GM12875 (cell line): Measurements from ENCODE around the gene CD38.
"Not testable (repeated sequence)": the region's sequence is repeated elsewhere in the genome, so short reads cannot be mapped to it uniquely, and the experiment has no call there.

Source experiments
- H3K4me3 ChIP-seq: one replicate; pipeline ENCODE4 v1.5.1; 2011; ENCODE audit warnings: low read depth, low read length, control low read depth
- TF ChIP-seq, protein P1 (sequence below): IDR thresholded peaks from 2 replicates; pipeline ENCODE4 v1.5.1; 2011; ENCODE audit warnings: low read depth, mild to moderate bottlenecking, control low read depth, inconsistent platforms, low read length, moderate library complexity, borderline replicate concordance; ENCODE audit not compliant: insufficient read depth

The CD38 gene

GRCh38 chr4:15778289-15779241 lies at the start of gene CD38:
Gene CD38 (plus strand): TSS chr4:15778328. CDS start chr4:15778415, 87 bp downstream.
- TF ChIP-seq, protein P1, sequence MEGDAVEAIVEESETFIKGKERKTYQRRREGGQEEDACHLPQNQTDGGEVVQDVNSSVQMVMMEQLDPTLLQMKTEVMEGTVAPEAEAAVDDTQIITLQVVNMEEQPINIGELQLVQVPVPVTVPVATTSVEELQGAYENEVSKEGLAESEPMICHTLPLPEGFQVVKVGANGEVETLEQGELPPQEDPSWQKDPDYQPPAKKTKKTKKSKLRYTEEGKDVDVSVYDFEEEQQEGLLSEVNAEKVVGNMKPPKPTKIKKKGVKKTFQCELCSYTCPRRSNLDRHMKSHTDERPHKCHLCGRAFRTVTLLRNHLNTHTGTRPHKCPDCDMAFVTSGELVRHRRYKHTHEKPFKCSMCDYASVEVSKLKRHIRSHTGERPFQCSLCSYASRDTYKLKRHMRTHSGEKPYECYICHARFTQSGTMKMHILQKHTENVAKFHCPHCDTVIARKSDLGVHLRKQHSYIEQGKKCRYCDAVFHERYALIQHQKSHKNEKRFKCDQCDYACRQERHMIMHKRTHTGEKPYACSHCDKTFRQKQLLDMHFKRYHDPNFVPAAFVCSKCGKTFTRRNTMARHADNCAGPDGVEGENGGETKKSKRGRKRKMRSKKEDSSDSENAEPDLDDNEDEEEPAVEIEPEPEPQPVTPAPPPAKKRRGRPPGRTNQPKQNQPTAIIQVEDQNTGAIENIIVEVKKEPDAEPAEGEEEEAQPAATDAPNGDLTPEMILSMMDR = peak; percentile 1; the same call in 1 of the 2 replicates
- peak within 1 kb of the TSS; percentile 67 for H3K4me3 ChIP-seq

- TF ChIP-seq, protein P1 = peak; percentile 36; the same call in 1 of the 2 replicates
- no peak overlapping the region for H3K4me3 ChIP-seq
These were observed 48.1 kb upstream of the CD38 start for GRCh38 chr4:15729910-15730533.

DNA sequence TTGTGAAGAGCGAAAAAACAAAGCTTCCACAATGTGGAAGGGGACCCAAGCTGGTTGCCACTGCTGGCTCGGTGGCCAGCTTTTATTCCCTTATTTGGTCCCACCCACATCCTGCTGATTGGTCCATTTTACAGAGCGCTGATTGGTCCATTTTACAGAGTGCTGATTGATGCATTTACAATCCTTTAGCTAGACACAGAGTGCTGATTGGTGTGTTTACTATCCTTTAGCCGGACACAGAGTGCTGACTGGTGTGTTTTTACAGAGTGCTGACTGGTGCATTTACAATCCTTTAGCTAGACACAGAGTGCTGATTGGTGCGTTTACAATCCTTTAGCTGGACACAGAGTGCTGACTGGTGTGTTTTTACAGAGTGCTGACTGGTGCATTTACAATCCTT lies 45.1 kb upstream of the CD38 start:
- H3K4me3 ChIP-seq = not testable (repeated sequence)

DNA sequence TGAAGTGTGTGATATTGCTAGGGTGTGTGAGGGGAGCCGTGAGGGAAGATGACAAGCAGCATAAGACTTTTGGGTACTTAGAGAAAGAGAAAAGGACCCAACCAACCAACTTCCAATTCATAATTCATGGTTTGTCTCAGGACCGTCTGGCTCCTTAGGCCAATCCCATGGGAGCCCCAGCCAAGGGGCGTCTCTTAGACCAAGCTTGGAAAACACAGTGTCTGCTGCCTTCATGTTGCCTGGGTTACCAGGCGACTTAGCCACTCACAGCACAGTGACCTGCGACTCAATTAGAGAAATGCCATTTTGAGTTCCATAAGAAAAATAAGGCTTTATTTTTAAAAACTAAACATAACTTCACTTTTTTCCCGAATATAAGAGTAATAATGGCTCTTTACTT lies 42.6 kb upstream of the CD38 start:
- TF ChIP-seq, protein P1 = no peak
- H3K4me3 ChIP-seq = no peak overlapping the region

DNA sequence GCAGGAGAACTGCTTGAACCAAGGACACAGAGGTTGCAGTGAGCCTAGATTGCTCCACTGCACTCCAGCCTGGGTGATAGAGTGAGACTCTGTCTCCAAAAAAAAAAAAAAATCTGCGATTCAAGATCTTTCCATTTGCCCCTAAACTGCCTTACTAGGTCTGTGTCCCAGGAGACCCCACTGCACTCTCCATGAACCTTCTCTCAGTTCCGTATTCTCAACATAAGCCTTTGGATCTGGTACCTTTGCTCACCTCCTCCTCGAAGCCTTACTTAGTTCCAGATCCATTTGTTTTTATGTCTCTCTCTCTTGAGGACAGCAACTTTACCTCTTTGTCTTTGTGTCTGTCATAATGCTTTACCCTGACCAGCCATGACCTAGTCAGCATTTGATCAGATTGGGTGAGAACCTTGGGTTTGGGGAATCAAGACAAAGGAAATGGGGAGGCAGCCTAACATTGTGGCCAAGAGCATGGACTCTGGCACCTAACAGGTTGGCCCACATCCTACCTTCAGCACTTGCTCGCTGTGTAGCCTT lies 41.5 kb upstream of the CD38 start:
- TF ChIP-seq, protein P1 = no peak
- H3K4me3 ChIP-seq = no peak overlapping the region

GRCh38 chr4:15737255-15737654 lies 40.9 kb upstream of the CD38 start:
- TF ChIP-seq, protein P1 = no peak
- H3K4me3 ChIP-seq = no peak overlapping the region

GRCh38 chr4:15738877-15739276 lies 39.3 kb upstream of the CD38 start:
- TF ChIP-seq, protein P1 = no peak
- no peak overlapping the region for H3K4me3 ChIP-seq
